Cardiac muscle cell (in vitro differentiated cells and primary cell): ENCODE measurements around the gene CHIT1. TPM values are rescaled to one million over a fixed set of nuclear protein-coding genes. Genes with fewer than 3 reads are reported as not detected.

Experiments
- DNase-seq, 2 donors: peaks; one replicate each; pipeline versions ENCODE4 v3.0.0 to v3.0.0-alpha.2; 2010 to 2017; ENCODE audit warnings: low read depth in 1 of 2, low spot score in 1 of 2
- H3K27ac ChIP-seq: fragments of 200-600 bp; sonication (generic); 2 replicates; pipeline ENCODE4 v1.5.1; 2016
- H3K27me3 ChIP-seq: fragments of 200-600 bp; sonication (generic); 2 replicates; pipeline ENCODE4 v1.6.0; 2016; ENCODE audit warnings: control low read depth
- H3K36me3 ChIP-seq: fragments of 200-600 bp; sonication (generic); 2 replicates; pipeline ENCODE4 v1.5.1; 2016; ENCODE audit warnings: control low read depth
- H3K4me1 ChIP-seq: fragments of 200-600 bp; sonication (generic); 2 replicates; pipeline ENCODE4 v1.8.1; 2017; ENCODE audit warnings: low read depth, mild to moderate bottlenecking, mixed run types
- H3K4me3 ChIP-seq: fragments of 200-600 bp; sonication (generic); 2 replicates; pipeline ENCODE4 v1.5.1; 2016; ENCODE audit warnings: mild to moderate bottlenecking
- H3K9me3 ChIP-seq: fragments of 200-600 bp; sonication (generic); 2 replicates; pipeline ENCODE4 v1.5.1; 2017; ENCODE audit warnings: low read depth, mild to moderate bottlenecking, control low read depth
- polyA plus RNA-seq: library from polyadenylated mRNA; unstranded; fragments of >200 nt; fragmentation: Nextera tagmentation; extraction: Ambion mirVana; gene quantifications from 2 replicates; pipeline ENCODE4 v1.2.1, GENCODE V29; 2016
- total RNA-seq: library from RNA; depleted of rRNA; stranded (reverse); fragments of >200 nt; gene quantifications from 2 replicates; pipeline ENCODE4 v1.2.3, GENCODE V29; 2016
- TF ChIP-seq, protein P1 (sequence below): IDR thresholded peaks from 2 replicates; pipeline ENCODE4 v1.5.1; 2012; ENCODE audit warnings: low read depth, mild to moderate bottlenecking, low read length

Gene CHIT1
- total and polyA plus RNA-seq, 2 experiments from 2014 or later = 0.03 TPM; not detected in 1

- no peaks in the 10 kb centered on the region for H3K36me3 ChIP-seq
- H3K9me3 ChIP-seq = no peaks in the 10 kb centered on the region
- H3K4me3 ChIP-seq = no peak overlapping the region
- TF ChIP-seq, protein P1, sequence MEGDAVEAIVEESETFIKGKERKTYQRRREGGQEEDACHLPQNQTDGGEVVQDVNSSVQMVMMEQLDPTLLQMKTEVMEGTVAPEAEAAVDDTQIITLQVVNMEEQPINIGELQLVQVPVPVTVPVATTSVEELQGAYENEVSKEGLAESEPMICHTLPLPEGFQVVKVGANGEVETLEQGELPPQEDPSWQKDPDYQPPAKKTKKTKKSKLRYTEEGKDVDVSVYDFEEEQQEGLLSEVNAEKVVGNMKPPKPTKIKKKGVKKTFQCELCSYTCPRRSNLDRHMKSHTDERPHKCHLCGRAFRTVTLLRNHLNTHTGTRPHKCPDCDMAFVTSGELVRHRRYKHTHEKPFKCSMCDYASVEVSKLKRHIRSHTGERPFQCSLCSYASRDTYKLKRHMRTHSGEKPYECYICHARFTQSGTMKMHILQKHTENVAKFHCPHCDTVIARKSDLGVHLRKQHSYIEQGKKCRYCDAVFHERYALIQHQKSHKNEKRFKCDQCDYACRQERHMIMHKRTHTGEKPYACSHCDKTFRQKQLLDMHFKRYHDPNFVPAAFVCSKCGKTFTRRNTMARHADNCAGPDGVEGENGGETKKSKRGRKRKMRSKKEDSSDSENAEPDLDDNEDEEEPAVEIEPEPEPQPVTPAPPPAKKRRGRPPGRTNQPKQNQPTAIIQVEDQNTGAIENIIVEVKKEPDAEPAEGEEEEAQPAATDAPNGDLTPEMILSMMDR = no peak
- no peak for DNase-seq
- H3K27ac ChIP-seq = no peak overlapping the region
- H3K27me3 ChIP-seq = no peaks in the 10 kb centered on the region
- H3K4me1 ChIP-seq = peaks cover 9% of the 10 kb centered on the region
Measured at GRCh38 chr1:203188686-203189232, 40.7 kb downstream of the CHIT1 start.

DNA sequence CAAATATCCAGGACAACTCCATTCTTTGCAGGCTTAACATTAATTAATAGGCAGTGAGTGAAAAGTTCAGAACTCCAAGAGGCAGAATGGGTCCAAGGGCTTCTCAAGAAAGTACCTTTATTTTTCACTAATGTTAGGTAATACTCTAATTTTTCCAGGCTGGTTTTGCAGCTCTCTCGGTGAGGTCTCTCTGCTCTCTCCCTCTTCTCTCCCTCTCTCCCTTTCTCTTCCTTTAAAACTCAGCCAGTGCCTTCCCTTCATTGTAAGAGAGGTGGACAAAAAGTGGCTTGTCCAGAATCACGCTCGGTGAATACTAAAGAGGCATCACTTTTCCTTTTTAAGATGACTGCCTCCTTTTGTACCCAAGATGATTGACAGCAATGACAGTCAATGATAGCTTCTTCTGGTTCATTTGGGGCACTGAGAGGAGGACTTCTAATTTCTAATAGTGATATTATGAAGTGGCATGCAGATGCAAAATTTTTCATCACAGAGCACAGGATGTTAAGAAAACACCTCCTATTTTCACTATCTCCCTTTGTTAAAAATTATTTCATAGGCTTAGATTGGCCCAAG is 41.7 kb downstream of the CHIT1 start:
- DNase-seq = no peak
- no peak overlapping the region for H3K4me3 ChIP-seq
- no peak overlapping the region for H3K27ac ChIP-seq
- H3K9me3 ChIP-seq = no peaks in the 10 kb centered on the region
- TF ChIP-seq, protein P1 = no peak
- H3K4me1 ChIP-seq = peaks cover 9% of the 10 kb centered on the region
- no peaks in the 10 kb centered on the region for H3K36me3 ChIP-seq
- H3K27me3 ChIP-seq = no peaks in the 10 kb centered on the region

- DNase-seq = no peak
Measured at GRCh38 chr1:203187304-203187685, 42.2 kb downstream of the CHIT1 start.

GRCh38 chr1:203186446-203187303 is 42.8 kb downstream of the CHIT1 start, which contains the start of gene CHI3L1:
Gene CHI3L1, minus strand, starts transcription at chr1:203186704. Its CDS starts 81 bp downstream, at chr1:203186623.
- Histone ChIP-seq H3K36me3 (no peaks in the 10 kb centered on the region), H3K4me3 (no peak within 1 kb of the TSS), H3K4me1 (peaks cover 9% of the 10 kb centered on the region), H3K9me3 (no peaks in the 10 kb centered on the region), H3K27ac (no peak within 1 kb of the TSS), H3K27me3 (no peaks in the 10 kb centered on the region)
- TF ChIP-seq, protein P1 = no peak
- DNase-seq = peak in 1 of 2 donors; percentile 75

More at GRCh38 chr1:203187304-203187685, 42.2 kb downstream of the CHIT1 start:
- TF ChIP-seq, protein P1 = no peak
- Histone ChIP-seq H3K4me1 (peaks cover 9% of the 10 kb centered on the region), H3K4me3 (no peak overlapping the region), H3K27ac (no peak overlapping the region), H3K9me3 (no peaks in the 10 kb centered on the region), H3K27me3 (no peaks in the 10 kb centered on the region), H3K36me3 (no peaks in the 10 kb centered on the region)

- H3K36me3 ChIP-seq = no peaks in the 10 kb centered on the region
- no peak overlapping the region for H3K27ac ChIP-seq
- DNase-seq = no peak
- H3K9me3 ChIP-seq = no peaks in the 10 kb centered on the region
- no peak overlapping the region for H3K4me3 ChIP-seq
- TF ChIP-seq, protein P1 = no peak
- H3K4me1 ChIP-seq = peaks cover 9% of the 10 kb centered on the region
- H3K27me3 ChIP-seq = no peaks in the 10 kb centered on the region
Measured at GRCh38 chr1:203186091-203186445, 43.4 kb downstream of the CHIT1 start.
